T-helper 22 cell (primary cell): ENCODE results near the gene GPR78.
"Not testable (repeated sequence)": the region's sequence is repeated elsewhere in the genome, so short reads cannot be mapped to it uniquely, and the experiment has no call there.

ENCODE experiments used
- DNase-seq: peaks from one replicate; pipeline ENCODE4 v3.0.0-alpha.2; 2020; ENCODE audit warnings: low read depth

Gene GPR78

GRCh38 chr4:8564595-8564994, 15.6 kb upstream of the GPR78 start:
- no peak for DNase-seq

GRCh38 chr4:8568068-8568668, 12.0 kb upstream of the GPR78 start:
- no peak for DNase-seq

GRCh38 chr4:8570201-8570600, 10.0 kb upstream of the GPR78 start:
- DNase-seq: no peak

- DNase-seq: no peak
Measured at GRCh38 chr4:8571702-8572685, 8.2 kb upstream of the GPR78 start.

- DNase-seq: no peak
Measured at GRCh38 chr4:8573266-8573665, 6.9 kb upstream of the GPR78 start.

GRCh38 chr4:8574796-8575370, 5.3 kb upstream of the GPR78 start:
- DNase-seq: no peak

- no peak for DNase-seq
Measured at GRCh38 chr4:8575457-8575856, 4.7 kb upstream of the GPR78 start.

- DNase-seq: not testable (repeated sequence)
Measured at GRCh38 chr4:8576591-8576990, 3.6 kb upstream of the GPR78 start.

GRCh38 chr4:8577046-8577445, 3.1 kb upstream of the GPR78 start:
- no peak for DNase-seq

- no peak for DNase-seq
Measured at GRCh38 chr4:8577972-8578371, 2.2 kb upstream of the GPR78 start.

- DNase-seq: no peak
Measured at GRCh38 chr4:8578717-8579116, 1.5 kb upstream of the GPR78 start.

GRCh38 chr4:8579526-8580320, 469 bp upstream of the GPR78 start:
- DNase-seq: no peak

GRCh38 chr4:8581094-8581861, 1.1 kb downstream of the GPR78 start:
- no peak for DNase-seq

GRCh38 chr4:8582016-8582415, 1.8 kb downstream of the GPR78 start:
- DNase-seq: no peak

GRCh38 chr4:8582436-8582835, 2.2 kb downstream of the GPR78 start:
- no peak for DNase-seq

- DNase-seq: no peak
Measured at GRCh38 chr4:8582941-8583654, 2.9 kb downstream of the GPR78 start.

- no peak for DNase-seq
Measured at GRCh38 chr4:8583655-8584025, 3.4 kb downstream of the GPR78 start.

- no peak for DNase-seq
Measured at GRCh38 chr4:8585186-8585585, 5.0 kb downstream of the GPR78 start.

- no peak for DNase-seq
Measured at GRCh38 chr4:8585721-8586212, 5.6 kb downstream of the GPR78 start.

- DNase-seq: no peak
Measured at GRCh38 chr4:8586246-8586645, 6.1 kb downstream of the GPR78 start.
